Measurements from ENCODE around the gene STK40.

The STK40 gene, protein sequence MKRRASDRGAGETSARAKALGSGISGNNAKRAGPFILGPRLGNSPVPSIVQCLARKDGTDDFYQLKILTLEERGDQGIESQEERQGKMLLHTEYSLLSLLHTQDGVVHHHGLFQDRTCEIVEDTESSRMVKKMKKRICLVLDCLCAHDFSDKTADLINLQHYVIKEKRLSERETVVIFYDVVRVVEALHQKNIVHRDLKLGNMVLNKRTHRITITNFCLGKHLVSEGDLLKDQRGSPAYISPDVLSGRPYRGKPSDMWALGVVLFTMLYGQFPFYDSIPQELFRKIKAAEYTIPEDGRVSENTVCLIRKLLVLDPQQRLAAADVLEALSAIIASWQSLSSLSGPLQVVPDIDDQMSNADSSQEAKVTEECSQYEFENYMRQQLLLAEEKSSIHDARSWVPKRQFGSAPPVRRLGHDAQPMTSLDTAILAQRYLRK

DNA sequence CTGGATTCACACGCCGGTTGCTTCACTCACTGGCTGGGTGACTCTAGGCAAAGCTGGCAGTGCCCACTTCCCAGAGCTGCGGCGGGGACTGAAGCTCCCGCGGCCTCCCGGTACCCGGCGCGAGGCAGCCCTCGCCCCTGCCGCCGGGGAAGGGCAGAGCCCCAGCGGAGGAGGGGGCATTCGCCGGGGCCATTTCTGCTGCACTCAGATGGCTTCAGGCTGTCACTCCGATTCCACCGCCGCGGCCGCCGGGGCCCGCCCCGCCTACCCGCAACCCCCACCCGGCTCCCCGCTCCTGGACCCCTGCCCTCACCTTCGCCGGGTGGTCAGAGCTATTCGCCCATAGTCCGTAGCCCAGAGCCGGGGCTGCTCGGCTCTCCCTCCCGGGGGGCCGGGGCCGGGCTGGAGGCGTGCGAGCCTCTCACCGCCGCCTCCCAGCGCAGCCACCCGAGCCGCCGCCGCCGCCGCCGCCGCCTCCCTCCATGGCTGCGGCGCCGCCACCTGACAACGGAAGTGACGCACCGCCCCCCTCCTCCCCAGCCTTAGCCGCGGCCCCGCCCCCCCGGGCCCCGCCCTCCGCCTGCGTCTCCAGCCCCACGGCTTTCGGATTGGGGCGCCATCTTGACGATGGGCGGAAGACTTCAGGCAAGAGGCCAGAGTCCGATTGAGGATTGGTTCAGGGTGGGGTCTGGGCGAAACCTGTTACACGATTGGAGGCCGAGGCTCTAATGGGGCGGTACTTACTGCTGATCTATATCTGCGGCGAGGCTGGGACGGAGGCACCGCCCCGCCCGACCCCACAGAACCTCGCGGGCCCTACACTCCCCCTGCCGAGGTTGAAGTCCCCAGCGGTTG is at the start of gene STK40:
Gene STK40 (minus strand): TSS at position 515 of the 855 bp plus-strand sequence. CDS start 24,592 bp downstream, outside the sequence.
- peak; percentile 38 for FAIRE-seq
- peak; percentile 82 for DNase-seq (ENCODE audit: insufficient read length, low spot score)

DNA sequence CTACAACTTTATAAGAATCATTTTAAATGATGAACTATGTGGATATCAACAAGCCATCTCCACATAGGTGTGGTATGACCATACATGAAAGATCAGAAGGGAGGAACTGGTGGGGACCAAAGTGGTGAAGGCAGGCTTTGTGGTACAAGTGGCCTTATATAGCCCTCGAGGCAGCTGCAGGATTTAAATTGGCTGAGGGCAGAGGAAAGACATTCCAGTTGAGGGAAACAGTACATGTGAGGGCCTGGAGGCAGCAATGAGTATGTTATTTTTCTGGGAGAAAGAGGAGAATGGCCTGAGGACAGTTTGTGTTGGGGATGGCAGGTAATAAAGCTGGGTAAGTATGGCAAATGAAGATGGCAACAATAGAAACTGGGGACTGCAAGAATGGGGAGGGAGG is 47.4 kb upstream of the STK40 start:
- FAIRE-seq (no peak), DNase-seq (ENCODE audit: insufficient read length, low spot score) (no peak)

DNA sequence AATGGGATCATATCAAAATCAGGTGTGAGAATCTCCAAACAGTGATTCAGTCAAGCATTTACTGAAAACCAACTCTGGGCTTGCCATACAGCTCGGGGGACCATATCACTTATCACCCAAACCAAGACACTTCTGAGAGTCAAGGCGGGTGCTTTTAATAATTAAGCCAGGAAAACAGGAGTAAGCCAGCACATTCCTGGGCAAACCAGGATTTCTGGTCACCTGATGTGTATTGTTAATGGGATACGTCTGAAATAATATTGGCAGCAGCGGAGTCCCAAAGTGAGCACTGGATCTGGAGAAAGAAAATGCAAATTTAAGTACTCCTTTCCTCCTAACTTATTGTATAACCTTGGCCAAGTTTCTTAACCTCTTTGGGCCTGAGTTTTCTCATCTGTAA is 46.9 kb upstream of the STK40 start:
- FAIRE-seq = no peak
- no peak for DNase-seq (ENCODE audit: insufficient read length, low spot score)

DNA sequence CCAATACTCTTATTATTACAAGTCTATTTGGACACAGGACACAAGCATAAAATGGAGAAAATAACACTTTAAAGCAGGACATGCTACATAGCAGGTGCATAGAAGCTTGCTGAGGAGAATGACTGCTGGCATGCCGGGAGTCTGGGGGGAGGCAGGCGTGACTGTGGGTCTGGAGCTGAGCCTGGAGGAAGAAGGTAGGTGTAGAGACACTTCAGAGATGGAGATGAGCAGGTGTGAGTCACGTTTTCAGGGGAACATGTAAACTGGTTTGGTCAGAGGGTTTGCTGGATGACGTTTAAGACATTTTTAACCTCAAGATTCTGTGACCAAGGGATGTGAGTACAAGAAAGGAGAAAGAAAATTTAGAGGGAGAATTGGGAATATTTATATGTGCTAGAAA is 40.1 kb upstream of the STK40 start:
- DNase-seq (ENCODE audit: insufficient read length, low spot score) (no peak), FAIRE-seq (no peak)

DNA sequence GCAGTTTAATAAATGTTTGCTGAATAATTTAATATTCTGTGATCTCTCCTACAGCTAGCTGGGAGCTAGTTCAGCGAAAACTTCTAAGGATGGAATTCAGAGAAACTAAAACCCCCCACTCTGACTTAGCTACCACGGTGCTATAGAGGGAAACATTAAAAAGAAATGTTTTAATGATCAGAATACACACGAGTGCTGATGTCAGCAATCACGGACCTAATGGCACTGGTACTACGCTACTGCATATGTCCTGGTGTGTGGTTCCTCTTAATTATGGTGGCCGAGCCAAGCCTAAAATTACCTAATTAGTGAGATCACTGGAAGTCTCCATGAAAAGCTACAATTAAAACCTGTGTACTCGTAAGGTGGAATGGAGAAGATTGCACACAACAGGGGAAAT is 35.9 kb upstream of the STK40 start:
- FAIRE-seq (no peak), DNase-seq (ENCODE audit: insufficient read length, low spot score) (no peak)

DNA sequence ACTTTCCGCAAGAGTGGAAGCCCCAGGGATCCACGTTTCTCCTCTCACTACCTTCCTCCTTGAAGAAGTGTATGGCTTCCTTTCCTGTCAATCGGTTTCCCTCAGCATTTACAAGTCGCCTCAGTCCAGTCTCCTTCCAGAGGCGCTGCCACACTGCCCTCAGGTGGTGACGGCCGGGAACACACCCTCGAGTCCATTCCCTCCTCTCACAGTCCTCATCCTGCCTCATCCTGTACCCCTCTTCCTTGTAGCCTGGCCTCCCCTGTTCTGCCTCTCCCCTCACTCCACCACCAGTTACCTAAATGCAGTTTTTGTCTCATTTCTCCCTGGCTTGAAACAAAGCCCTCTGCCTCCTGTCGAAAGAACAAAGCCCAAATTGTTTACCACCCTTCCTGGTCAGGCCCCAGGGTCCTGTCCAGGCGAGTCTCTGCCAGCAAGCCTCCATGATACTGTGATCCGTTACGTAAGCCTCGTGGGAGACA is 35.2 kb upstream of the STK40 start:
- peak; percentile 82 for FAIRE-seq

DNA sequence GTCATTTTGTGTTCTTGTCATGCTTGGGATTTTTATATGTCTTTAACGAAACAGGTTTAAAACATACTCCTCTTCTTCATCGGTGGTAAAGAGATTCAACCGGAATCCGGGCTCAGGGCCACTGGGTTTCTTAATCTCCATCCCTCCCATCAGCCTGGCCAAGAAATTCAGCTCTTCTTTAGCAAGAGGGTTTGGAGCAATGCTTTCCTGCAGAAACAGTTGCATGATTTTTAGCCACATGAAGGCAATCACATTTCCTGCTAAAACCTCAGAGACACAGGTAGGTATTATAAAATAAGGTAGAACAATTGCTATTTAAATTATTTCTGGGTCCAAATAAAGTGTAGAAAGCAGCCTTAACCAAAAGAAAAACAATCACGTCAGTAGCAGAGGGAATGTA is 34.7 kb upstream of the STK40 start:
- DNase-seq (ENCODE audit: insufficient read length, low spot score) = no peak
- FAIRE-seq = no peak

More for the DNA sequence above, 35.2 kb upstream of the STK40 start:
- DNase-seq (ENCODE audit: insufficient read length, low spot score) = peak; percentile 81

DNA sequence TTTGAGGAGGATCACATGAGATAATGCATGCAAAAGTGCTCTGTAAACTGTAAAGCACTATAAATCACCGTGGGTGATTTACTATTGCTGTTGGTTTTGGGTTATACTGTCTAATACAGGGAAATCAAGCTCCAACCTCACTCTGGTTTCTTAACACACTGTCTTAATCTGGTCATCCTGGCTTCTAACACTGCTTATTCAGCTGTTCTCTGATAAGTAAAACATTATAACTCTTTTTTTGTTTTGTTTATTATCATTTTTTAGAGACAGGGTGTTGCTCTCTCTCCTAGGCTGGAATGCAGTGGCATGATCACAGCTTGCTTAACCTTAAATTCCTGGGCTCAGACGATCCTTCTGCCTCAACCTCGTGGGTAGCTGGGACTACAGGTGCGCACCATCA is 33.8 kb upstream of the STK40 start:
- no peak for DNase-seq (ENCODE audit: insufficient read length, low spot score)
- no peak for FAIRE-seq

DNA sequence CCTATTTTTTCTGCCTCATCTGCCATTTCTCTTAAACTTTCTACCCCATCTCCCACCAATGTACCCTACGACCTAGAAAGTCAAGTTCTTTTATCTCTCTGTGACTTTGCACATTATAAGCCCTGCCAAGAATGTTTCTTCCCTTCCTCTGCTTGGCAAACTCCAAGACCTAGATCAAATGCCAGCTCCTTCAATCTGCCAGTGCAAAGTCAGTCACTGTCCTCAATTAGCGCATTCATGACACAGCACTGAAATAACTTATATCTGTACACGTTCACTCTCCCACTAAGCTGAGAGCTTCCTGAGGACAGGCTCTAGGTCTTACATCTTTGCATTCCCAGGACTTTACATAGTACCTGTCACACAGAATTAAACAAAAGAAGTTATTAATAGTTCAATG is 33.4 kb upstream of the STK40 start:
- FAIRE-seq (no peak), DNase-seq (ENCODE audit: insufficient read length, low spot score) (no peak)

DNA sequence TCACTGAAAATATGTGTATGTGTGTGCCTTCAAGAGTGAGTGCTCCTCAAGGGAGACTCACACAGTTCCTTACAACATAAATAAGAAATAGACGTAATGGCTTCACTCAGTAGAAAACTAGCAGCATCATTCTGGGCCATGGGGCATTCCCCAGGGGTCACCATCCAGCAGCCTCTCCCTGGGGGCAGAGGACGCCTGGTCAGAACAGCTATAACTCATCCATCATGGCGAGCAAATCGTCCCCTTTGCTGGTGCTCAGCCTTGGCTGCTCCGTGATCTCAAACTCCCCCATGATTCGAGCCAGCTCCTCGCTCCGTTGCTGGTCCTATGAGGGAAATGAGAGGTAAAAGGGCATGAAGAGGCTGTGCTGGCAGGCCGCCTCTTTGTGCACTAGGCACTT is 32.2 kb upstream of the STK40 start:
- no peak for DNase-seq (ENCODE audit: insufficient read length, low spot score)

DNA sequence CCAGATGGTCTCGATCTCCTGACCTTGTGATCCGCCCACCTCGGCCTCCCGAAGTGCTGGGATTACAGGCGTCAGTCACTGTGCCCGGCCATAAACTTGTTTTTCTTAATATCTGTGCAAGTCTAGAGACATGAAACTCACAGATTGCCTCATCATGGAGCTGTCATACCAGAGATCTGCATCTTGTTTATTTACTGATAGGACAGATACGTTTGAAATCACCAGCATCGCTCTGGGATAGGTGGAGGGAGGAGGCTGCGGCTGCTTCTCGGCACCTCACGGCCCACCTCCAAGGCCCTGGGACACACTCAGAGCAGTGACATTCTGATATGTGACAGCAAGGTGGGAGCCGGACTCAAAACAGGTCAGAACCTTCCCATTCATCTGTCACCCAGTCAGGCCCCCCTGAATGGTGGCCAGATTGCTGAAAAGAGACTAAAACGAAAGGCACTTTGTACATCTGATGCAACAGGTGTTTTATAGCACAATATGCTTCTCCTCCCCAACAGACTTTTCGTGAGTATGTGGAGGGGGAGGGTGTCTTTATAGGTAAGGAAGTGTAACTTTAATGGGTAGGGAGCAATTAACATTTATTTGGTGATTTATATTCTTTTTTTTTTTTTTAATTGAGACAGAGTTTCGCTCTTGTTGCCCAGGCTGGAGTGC is 30.1 kb upstream of the STK40 start:
- no peak for FAIRE-seq
- DNase-seq (ENCODE audit: insufficient read length, low spot score) = no peak

More for the DNA sequence above, 32.2 kb upstream of the STK40 start:
- FAIRE-seq = no peak

DNA sequence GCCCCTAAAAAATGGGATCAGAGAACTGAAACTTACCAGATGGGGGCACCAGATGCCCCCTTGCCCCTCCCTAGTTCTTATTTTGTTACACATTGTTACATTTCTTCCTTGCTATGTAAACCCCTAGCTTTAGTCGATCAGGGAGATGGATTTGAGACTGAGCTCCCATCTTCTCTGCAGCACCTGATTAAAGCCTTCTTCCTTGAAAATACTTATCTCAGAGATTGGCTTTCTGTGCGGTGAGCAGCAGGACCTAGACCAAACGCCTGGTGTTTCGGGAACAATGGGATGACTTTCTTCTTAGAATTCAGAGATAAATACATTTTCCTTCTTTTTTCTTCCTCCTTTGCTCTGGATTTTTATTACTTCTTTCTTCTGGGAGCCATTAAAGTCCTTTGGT is 28.7 kb upstream of the STK40 start:
- FAIRE-seq = no peak

DNA sequence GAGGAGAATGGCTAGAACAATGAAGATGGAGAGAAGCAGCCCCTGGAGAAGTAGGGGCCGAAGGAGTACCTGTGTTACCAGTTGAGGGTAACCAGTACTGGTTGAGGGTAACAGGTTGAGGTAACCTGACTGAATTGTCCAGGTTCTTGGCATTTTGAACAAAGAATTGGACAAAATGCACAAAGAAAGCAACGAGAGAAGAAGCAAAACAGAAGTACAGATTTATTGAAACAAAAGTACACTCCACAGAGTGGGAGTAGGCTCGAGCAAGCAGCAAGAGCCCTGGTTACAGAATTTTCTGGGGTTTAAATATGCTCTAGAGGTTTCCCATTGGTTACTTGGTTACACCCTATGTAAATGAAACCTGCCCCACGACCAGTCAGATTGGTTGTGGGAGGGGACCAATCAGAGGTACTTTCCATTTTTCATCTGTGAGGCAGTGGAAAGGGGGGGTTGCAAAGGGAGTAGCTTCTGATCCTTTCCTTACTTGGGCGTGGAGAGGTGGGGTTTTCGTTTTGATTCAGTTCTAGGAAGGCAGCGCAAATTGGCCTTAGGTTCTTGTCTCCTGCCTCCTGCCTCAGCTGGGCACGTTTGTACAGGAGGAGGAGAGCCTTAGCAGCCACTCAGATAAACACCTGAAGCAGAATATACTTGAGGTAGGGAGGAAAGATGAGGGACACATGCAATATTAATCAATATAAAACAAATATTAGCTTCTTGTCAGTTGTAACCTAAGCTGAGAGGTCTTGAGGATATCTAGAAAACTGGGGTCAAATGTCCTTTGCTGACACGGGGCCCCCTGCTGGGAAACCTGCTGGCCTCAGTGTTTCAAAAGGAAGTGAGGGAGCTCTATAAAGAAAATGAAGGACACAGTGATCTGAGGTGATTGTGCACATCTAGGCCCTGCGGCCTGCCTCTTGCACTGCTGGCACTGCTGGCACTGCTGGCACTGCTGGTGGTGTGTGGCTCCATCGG is 26.2 kb upstream of the STK40 start:
- FAIRE-seq (no peak), DNase-seq (ENCODE audit: insufficient read length, low spot score) (no peak)

More for the DNA sequence above, 28.7 kb upstream of the STK40 start:
- DNase-seq (ENCODE audit: insufficient read length, low spot score) = no peak

DNA sequence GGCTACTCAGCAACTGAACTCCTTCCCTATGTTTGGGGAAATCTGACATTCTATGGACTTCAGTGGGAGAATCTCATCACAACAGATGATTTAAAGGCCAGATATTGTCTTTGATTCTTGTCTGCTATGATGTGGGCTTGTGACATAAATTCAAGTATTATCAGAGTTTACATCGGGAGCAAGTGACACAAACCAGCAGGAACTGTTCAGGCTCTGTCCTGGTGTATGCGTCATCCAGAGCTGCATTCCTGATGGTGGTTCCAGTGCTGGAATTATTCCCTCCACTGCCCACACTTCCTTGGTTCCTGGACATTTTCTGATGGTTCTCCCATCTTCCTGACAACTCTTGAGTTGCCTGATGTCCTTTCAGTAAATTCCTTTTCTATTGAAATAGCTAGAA is 22.8 kb upstream of the STK40 start:
- peak; percentile 61 for DNase-seq (ENCODE audit: insufficient read length, low spot score)
- peak; percentile 42 for FAIRE-seq

DNA sequence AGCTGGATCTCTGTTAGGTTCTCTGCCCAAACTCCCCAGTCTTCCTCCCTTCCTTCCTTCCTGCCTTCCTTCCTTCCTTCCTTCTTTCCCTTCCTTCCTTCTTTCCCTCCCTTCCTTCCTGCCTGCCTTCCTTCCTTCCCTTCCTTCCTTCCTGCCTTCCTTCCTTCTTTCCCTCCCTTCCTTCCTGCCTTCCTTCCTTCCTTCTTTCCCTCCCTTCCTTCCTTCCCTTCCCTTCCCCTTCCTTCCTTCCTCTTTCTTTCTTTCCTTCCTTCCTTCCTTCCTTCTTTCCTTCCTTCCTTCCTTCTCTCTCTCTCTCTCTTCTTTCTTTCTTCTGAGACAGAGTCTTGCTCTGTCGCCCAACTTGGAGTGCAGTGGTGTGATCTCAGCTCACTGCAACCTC is 20.7 kb upstream of the STK40 start:
- FAIRE-seq = no peak

DNA sequence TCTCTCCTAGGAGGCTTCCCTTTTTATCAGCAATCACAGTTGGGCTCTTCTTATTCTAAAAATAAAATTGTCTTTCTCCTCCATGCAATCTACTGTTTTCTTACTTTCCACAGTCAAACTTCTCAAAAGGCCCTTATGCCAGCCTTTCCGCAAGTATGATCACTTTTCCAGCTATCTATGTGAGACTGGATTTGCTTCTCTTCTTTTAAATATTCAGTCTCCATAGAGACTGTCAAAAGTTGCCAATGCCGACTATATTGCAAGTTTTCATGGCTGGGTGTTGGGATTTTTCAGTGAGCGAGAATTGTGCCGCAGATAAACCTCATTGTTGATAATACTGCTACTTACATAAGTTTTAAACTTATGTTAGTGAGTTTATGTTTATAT is 16.8 kb upstream of the STK40 start:
- DNase-seq (ENCODE audit: insufficient read length, low spot score) = no peak
- FAIRE-seq = no peak

More for the DNA sequence above, 20.7 kb upstream of the STK40 start:
- no peak for DNase-seq (ENCODE audit: insufficient read length, low spot score)

DNA sequence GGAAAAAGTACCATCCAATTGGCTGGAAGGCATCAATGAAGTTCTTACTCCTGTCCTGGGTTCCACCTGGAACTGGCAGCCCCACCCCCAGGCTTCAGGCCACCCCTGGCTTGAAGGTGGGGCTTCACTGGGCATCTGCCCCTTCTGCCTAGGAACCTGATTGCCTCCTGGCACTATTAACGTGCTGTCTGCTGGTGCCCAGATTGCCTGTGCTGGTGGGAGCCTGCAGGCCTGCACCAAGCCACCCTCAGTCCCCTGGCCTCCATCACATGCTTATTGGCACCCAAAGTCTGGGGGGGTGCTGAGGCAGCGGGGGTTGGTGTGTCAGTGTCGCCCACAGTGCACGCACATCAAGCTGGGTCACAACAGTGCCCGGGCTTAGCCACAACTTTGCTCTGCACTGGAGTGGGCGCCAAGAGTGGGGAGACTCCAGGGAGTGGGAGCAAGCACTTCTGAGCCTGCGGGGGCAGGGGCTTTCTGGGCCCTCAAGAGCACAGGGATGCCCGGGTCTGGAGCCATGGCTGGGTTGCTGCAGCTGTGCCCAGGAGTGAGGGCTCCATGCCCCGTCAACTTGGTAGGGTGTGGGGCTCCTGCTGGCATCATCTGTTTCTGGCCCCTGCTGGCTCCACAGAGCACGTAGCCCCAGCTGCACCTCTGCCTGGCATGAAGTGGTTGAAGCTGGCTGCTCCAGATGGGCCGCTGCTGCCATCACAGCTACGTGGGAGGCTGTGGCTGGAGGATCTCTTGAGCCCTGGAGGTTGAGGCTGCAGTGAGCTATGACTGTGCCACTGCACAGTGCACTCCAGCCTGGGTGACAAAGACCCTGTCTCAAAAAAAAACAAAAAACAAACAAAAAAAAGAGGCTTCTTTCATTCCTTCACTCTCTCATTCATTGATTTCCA is 16.1 kb upstream of the STK40 start:
- FAIRE-seq (no peak), DNase-seq (ENCODE audit: insufficient read length, low spot score) (no peak)

DNA sequence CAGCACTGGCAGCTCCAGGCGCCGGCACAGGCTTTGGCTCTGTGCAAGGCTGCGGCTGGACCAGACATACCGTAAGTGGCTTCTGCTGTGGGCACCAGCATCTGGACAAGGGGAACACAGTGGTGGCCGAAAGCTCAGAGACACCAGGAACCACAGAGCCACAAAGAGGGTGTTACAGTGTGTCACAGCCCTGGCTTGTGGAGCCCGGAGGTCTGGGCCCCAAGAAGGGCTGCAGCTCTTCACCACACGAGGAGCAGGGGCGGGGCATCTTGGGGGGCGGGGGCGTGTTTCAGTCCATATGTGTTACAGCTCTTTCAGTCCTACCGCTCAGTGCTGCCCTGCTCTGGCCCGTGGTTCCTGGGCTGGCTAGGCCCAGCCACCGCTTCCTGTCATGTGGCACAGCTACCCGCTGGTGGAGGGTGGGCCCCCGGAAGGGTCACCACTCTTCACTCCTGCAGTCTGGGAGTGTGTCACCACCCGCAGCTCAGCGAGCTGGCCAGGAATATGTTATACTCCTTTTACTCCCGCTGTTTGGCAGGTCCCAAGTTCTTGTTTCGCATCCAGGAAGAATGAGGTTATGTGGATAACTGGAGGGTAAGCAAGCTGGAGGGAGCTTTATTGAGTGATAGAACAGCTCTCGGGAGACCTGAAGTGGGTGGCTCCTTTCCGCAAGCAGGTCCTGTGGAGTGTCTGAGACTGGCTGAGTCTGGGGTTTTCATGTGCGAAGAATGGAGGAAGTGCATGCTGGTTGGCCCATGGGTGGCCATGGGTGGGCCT is 15.3 kb upstream of the STK40 start:
- DNase-seq (ENCODE audit: insufficient read length, low spot score) = no peak

More for the DNA sequence above, 15.3 kb upstream of the STK40 start:
- FAIRE-seq = peak; percentile 62

All from HTR-8/SVneo (cell line).